CD1c-positive myeloid dendritic cell (primary cell): ENCODE measurements around the gene PALLD.

ENCODE experiments used
- DNase-seq: peaks from one replicate; pipeline ENCODE4 v3.0.0-alpha.2; 2016; ENCODE audit errors: extremely low spot score

The PALLD gene

DNA sequence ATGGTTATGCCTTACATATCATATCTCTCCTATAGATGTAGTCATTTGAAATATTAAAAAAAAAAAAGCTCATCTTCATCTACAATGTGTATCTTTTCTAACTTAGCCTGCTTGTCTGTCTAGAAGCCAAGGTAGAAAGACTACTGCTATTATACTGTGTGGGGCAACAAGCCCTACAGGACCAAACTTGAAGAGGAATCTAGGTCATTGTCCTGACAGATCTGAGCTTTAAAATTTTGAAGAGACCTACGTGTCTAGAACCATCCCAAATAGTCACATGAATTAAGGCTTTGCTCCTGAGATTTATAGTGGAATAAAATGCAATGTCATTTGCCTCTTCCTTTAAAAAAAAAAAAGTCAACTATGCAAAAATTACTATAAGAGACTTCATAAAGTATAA lies 95.8 kb downstream of the PALLD start:
- no peak for DNase-seq

DNA sequence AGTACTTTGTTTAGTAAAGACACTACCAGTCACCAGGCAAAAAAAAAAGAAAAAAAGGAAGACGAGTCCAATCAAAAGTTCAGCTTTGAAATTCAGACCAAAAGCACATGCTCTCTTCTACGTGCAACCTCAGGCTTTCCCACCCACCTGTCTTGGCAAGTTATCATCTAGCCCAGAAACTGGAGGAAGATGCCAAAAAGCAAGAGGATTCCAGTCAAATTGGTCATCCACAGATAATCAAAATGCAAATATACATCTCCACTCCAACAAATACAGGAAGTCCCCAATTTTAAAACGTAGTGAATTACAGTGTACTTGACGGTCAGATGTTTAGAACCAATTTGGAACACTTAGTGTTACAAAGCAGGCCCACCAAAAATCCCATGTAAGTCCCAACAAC lies 96.5 kb downstream of the PALLD start:
- DNase-seq: no peak

DNA sequence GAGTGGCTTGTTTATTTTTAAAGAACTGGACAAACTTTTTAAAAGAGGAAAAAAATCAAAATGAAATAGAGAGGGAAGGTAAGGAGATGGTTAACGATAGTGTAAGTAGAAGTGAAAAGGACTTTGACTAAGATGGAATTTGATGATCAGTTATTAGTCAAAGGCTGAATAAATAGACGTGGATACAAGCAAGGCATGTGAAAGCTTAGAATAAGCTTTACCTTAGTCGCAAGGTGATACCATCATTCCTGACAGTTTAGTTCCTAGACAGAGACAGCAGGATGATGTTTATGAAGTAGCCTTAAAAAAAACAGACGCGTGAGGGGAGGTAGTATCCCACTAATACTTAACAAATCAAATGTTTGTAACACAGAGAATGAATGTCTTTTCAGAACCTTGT lies 97.3 kb downstream of the PALLD start:
- no peak for DNase-seq

DNA sequence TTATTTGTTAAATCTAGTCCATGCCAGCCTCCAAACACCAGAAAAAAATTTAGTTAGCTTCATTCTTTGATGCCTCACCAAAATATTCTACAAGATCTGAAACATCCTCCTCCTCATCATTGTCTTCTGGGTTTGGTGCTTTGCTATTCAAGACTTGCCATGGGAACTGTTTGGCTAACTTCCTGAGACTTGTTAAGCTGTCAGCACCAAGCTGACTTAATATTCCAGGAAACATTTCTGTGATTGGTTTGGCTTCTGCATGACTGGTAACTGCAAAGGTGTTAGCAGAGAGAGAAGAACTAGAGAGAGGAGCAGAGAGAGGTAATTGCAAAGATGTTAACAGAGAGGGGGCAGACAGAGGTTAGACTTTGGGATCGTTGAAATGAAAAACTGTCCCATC lies 101.3 kb downstream of the PALLD start:
- no peak for DNase-seq

DNA sequence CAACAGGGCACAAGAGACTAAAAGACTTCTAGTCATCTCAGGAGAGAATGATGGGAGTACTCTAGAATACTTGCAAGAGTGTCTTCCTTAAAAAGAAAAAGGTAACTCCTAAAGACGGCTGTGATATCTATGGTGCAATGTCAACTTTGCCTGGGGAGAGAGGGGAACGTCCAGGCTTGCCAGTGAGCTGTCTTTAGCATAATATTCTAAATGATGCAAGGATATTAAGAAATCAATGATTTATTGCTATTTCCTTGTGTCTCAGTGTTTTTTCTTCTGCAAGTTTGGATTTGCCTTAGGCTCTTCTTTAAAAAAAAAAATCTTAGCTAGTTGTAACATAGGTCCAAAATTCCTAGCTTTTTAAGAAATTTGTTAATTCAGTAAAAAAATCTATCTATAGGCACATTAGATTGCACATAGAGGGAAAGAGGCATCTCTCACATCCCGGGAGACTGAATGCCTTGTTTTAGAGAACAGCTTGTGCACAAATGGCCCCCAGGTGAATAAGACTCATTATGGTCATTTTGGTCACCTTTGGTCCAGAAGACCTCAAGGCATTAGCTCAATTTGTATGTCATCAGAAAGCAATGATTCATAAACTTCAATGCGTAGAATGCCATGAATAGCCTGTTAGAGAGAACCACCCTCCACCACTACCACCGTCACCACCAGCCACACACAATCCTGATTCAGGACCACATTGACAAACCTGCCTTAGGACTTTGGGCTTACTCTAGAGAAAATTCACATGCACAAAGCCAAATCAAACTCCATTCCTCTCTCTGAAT lies 104.1 kb downstream of the PALLD start:
- no peak for DNase-seq

DNA sequence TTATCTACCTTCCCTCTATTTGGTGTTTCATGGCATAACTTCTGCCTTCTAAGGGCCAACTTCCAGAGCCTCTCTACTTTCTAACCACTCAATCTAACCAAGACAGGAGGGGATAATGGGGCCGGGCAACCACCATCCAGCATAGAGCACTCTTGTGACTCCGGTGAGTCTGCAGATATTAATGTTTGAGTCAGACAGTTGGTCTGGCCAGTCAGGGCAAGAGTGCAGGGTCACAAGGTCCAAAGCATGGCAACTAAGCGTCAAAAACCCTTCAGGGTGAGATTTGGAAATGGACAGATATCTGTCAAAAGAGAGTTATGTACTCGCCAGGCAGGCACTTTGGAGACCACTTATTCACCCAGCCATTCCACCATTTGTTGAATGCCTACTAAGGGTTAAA lies 105.0 kb downstream of the PALLD start:
- no peak for DNase-seq

DNA sequence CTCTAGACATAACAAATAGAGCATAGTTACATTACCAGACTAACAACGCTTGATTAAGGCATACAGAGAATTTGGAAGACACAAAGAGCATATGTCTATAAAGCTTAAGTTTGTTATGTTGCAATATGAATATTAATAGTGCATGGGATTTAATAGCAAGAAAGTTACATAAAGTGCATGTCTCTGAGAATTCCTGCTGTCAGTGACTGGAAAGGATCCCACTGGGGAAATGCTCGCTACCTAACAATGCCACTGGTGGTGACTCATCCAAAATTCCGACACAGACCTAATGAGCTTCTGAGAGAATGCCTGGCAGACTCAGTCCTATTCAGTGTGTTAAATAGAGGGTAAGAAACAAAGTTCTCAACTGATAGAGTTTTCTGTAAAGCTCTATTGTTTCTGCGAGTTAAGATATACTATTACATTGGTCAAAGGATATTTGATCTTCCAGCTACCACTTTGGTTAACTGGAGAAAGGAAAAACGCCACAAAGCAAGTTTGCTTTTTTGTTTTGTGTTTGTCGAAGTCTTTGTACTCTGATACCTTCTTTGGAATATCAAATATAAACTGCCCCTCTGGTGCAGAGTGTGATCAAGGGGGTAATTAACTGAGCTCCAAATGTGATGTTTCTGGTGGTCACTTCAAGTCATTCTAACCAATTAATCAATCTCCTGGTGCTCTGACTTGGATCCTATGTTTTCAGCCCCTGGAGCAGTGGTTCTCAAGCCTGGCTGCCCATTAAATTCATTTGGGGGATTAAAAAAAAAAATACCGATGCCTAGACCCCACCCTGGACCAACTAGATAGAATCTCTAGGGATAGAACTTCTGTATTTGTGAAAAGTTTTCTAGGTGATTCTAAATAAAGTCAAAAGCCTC lies 107.9 kb downstream of the PALLD start:
- DNase-seq: no peak

DNA sequence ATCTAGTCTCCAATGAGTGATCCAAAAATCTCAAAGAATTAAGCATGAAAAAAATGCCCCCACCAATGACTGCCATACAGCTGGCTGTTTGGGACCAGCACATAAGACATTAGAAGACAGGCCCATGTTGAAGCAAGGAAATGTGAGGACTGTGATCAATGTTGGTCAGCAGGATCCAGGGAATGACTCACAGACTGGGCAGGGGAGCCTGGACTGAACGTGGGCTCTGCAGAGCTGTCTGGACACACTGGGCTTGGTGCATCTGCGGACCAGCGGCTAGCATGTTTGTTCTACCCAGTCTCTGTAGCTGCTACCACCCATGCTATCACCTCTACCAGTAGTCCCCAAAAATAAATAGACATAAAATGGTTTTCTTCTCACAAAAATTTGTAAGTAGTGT lies 108.6 kb downstream of the PALLD start:
- no peak for DNase-seq

DNA sequence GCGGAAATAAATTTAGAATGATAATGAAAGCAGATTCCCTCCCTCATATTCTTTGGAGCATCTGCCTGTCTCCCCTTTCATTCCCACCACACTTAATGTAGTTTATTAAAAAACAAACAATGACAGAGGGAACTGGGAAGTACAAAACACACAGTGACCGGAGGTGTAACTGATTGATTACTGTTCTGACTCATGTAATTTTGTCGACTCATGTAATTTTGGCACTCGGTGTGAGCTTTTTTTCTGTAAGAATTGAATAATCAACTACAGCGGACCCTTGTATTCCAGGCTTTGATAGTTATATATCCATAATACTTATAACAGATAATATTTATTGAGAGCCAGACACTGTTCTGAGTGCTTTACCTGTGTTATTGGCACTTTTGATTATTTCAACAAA lies 110.4 kb downstream of the PALLD start:
- no peak for DNase-seq

DNA sequence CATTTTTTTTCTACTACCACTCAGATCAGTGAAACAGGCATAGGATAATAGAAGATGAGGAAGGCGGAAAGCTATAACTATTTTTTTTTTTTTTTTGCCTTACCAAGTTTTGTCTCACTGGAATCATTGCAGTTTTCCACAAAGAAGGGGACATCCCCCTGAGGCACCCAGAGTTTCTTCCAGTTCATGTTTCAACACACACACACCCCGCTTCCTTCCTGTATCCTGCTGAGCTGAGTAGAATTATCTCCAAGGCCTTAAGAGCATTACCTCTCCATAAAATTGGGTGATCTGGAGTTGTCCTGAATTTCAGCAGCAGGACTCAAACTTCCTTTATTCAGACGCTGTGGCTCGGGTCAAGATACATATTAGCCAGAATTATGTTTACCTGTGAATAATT lies 111.9 kb downstream of the PALLD start:
- no peak for DNase-seq

DNA sequence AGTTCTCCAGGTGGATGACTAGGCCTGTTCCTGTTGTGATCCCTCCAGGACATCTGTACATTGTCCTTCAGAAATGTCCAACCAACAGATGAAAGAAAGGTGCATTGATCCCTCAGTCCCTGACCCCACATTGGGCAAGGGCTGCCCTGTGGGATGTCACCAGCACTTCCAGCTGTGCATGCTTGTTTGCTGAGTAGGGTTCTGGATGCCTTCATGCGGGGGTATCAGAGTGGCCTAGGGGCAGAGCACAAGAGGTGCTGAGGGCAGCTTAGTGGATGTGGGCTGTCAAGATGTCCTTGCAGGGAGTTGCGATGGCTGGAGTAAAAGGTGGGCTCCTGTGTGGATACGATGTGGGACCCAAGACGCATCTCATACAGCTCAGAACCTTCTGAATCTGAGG lies 112.5 kb downstream of the PALLD start:
- DNase-seq: no peak

DNA sequence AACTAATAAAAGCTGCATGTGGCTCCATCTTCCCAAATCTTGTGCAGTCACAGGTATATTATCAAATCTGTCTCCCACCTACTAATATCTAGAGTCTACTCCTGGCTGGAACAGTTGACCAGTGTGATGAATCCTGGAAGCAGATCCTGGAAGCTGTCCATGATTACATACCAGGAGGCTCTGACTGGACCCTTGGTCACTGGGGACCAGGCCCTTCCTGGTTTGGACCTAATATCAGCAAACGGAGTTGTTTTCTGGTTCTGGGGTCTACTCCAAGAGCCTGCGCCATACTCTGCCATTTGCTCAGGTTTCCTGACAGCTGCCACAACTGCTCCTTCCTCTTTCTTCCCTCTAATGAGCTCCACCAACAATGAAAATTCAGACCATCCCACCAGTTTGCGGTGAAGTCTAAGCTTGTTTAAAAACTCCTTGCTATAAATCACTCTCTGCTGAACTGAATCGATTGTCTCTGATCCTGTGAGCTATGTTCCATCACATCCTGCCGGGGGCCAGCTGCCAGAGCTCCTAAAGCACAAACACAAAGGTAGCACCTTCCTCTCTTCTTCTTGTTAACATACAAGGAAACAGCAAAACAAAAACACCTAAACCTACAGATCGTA lies 114.2 kb downstream of the PALLD start:
- no peak for DNase-seq

DNA sequence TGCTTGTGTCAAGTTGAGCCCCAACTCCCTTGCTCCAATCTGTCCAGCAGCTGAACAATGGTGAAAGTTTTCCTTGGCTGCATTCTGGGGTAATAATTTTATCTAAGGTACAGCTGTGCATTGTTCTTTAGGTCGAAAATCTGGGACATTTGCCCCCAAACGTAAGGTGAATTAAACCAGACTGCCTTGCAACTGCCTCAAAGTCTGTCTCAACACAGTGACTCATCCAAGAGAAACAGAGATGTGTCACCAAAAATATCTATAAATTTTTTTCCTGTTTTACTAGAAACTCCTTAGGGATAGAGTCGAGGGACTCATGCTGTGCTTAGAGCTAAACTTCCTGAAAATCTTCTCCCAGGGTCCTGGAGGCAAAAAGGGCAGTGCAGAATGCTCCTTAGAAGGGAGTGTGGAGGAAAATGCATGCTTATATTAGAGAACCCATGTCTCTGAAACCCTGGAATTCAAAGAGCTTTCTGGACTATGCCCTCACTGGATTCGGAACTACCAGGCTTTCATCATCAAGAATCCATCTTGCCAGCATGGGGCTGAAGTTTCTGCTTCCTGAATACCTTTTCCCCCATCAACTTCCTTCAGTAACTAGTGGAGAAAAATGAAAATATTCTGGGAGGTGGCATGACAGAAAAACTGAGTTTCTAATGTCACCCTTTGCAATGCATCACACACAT lies 115.7 kb downstream of the PALLD start:
- DNase-seq: no peak

DNA sequence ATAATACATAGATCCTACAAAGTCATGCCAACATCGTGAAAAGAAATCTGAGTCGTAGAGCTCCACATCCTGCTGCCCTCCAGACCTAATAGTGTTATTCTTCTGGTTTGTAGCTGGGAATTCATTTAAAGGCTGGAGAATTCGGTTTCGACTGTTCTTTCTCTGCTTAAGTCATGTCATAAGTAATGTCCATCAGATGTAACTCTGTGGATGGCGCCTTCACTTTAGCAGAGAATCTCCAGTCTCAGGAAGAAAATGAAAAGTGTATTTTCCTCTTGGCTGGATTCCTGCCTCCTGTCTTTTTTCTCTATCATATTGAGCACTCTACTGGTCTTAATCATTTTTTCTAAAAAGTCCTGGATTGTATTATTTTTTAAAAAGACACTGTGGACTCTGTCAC lies 117.0 kb downstream of the PALLD start:
- DNase-seq: no peak

DNA sequence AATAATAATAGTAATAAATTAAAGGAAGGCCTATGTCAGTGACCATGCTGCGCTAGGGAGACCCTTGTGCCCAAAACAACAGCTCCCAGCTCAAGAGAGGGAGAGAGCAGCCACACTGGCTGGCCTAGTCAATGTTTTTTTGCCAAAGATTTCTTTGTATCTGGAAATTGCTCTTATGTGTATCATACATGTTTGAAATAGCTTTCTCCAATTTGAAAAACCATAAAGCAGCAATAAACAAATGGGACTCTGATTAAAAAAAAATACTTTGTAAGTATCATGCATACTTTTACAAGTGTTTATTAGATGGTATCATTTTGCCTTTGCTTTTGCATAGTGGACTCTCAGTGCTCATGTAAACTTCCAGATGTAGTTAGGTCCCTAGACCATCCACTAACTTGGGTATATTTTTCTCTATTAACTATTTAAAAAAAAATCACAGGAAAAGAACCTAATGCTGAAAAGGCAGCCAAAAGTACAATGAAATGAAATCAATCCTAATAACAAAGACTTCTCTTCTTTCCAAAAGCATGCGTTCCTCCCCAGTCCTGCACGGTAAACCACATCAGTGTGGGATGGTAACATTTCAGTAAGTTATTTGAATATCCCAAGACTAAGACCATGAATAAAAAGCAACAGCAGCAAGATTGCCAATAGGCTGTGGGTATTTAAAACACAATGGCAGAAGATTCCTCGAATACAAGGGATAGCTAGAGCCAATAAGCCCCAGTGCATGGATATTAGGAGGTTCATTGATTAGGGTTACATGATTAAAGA lies 117.6 kb downstream of the PALLD start:
- no peak for DNase-seq

DNA sequence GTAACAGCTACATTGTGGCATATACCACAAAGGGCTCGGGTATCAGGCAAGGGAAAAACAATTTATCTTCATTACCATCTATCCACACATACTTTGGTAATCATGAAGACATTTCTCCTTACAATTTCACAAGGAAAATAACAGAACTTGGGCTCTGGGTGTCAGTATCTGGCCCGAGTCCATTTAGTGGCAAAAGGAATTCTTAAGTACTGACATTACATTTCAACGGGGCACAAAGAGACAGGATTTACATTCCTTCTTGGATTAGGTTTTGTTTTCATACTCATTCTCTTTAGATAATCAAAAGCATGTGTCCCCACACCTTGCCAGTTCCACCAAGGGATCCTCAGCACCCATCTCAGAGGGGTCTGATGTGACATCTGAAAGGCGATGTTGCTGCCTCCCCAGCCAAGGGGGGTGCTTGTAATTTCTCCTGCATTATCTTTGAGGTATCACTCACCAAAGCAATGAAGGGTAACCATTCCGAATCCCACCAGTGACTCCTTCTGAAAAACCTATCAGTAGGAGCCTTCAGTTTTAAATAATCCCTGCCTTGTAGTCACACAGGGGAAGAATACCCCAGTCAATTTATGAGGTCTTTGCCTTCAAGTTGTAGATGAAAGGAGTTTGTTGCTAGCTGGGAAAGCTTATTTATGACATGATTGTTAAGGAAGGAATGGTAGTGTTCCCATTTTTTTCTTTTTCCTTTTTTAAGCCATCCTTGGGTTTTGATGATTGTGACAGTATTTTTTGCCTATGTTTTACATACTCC lies 118.6 kb downstream of the PALLD start:
- no peak for DNase-seq

DNA sequence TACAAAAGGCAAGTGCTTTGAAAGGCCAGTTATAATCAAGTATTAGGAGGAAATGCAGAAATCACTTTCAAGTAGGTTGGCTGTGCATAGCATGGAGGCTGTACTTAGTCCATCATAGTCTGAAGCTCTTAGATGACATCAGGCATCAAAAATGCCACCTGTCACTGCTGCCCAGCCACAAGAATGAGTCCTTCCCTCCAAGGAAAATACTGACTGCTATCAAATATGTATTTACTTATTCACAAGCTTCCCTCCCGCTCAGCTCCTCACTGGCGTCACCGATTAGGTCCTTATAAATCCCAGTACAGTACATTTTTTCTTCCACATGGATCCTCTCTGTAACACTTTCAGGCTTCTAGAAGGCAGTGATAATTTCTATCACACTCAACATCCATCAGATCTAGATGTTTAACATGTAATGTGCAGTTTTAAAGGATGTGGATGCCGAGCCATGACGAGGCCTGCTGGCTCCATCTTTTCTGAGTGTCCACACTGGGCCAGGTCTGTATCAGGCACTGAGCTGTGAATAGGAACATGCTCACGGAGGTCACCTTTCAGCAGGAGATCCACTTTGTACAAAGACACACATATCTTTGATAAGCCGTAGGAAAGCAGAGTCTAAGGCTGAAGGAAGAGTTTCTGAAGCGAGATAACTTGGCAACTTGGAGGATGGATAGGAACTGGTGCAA lies 121.9 kb downstream of the PALLD start:
- DNase-seq: no peak

DNA sequence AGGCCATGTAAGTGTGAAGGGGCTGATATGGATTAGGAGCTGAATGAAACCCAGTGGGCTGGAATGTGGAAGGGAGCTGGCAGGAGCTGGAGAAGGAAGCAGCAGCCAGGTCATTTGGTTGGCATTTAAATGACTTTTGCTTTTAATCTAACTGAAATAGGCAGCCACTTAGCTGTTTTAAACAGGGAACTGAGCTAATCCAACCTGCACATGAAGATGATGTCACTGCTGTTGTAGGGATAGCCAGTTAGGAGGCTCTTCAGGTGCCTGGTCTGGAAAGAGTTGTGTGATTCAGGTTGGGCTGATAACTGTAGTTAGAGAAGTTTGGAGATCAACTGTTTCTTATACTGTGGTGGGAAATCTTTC lies 122.4 kb downstream of the PALLD start:
- no peak for DNase-seq

DNA sequence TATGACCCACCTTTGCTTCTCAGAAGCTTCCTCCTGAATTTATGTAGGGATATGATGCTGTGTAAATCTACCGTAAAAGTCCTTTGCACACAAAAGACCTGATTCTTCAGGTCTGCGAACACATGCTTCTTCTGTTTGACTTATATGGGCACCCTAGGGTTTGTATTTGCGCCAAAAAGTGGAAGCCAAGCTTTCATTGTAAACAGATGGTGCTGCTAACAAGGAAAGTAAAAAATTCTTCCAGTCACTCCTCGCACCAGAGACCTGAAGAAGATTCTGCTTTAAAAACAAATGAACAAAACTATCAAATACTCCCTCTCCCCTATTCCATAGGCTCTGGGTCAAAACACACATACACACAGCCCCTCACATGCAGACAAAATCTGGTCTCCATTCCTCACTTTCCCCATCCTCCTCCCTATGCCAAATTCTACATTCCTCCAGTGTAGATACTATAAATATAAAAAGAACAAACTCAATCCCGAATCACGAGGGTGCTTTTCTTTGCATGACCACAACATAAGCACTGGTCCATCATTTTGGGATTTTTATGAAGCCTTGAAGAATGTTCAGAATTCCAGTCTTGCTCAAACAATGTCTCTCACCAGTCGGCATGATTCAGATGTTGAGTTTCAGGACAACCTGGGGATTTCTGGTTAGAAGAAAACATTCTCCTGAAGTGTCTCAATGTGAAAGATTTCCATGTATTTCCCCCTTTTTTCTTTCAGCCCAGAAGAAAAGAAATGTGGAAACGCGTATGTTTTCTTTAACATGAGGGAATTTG lies 125.1 kb downstream of the PALLD start:
- no peak for DNase-seq
